Measurements from ENCODE around the gene ARHGEF4.
A peak's percentile ranks its signal among the peaks of the same experiment; 100 is the strongest.
"Not testable (repeated sequence)": the region's sequence is repeated elsewhere in the genome, so short reads cannot be mapped to it uniquely, and the experiment has no call there.

The ARHGEF4 gene

DNA sequence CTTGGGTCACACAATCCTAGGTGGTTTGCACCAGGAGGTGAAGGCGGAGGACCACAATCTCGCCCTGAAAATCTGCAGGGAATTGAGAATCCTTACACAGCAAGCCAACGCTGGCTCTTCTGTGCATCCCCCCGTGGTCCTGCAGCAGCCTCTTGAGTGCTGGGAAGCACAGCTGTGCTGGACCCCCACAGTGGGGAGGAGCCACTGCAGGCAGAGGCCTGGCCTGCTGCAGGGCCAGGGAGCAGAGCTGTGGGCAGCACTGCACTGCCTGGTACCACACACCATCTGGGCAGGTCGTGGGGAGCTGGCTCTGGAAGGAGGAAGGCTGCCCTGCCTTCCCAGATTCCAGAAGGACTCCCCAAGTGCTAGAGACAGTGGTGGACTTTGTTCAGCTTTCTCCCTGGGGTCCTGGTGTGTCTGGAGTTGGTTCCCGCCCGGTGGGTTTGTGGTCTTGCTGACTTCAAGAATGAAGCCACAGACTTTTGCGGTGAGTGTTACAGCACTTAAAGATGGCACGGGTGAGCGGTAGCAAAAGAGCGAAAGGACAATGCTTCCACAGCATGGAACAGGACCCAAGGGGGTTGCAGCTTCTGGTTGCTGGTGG, 150.3 kb downstream of the ARHGEF4 start:
- no peak for DNase-seq

DNA sequence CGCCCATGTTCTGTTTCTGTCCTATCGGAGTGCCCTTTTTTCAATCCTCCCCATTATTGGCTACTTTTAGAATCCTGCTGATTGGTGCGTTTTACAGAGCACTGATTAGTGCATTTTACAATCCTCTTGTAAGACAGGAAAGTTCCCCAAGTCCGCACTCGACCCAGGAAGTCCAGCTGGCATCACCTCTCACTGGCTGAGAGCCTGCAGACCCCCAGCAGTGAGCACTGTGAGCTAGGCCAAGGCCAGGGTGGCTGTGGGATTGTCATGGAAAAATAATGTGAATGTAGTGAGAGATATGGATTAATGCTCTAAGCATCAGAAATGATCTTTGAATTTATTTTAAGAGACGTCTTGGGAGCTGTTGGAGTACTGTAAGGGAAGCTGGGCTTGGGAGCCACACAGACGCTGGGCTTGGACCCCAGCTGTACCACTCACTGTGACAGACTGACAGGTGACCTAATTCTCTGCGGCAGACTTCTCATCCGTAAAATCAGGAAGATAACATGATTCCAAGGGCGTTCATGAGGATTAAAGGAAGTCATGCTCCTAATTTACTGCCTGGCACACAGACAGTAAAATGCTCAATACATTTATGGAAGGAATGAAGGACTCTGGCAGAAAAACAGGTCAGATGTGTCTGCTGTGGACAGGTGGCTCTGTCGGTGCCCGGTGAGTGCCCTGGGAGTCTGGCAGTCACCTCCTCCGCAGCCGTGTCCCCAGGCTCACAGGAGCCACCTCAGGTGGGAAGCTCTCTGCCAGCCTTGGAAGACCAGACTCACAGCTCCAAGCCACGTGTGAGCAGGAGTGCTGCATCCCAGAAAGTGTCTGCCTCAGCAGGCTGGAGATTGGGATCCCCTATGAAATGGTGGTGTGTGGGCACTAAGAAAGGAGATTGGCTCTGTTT, 151.1 kb downstream of the ARHGEF4 start:
- DNase-seq, result no peak

DNA sequence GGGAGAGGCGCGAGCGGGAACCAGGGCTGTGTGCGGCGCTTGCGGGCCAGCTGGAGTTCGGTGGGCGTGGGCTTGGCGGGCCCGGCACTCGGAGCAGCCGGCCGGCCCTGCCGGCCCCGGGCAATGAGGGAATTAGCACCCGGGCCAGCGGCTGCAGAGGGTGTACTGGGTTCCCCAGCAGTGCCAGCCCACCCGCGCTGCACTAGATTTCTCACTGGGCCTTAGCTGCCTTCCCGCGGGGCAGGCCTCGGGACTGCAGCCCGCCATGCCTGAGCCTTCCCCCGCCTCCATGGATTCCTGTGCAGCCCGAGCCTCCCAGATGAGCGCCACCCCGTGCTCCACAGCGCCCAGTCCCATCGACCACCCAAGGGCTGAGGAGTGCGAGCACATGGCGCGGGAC, 154.7 kb downstream of the ARHGEF4 start:
- not testable (repeated sequence) for DNase-seq

DNA sequence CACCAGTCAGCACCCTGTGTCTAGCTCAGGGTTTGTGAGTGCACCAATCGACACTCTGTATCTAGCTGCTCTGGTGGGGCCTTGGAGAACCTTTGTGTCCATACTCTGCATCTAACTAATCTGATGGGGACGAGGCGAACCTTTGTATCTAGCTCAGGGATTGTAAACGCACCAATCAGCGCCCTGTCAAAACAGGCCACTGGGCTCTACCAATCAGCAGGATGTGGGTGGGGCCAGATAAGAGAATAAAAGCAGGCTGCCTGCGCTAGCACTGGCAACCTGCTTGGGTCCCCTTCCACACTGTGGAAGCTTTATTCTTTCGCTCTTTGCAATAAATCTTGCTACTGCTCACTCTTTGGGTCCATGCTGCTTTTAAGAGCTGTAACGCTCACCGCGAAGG, 155.3 kb downstream of the ARHGEF4 start:
- not testable (repeated sequence) for DNase-seq

DNA sequence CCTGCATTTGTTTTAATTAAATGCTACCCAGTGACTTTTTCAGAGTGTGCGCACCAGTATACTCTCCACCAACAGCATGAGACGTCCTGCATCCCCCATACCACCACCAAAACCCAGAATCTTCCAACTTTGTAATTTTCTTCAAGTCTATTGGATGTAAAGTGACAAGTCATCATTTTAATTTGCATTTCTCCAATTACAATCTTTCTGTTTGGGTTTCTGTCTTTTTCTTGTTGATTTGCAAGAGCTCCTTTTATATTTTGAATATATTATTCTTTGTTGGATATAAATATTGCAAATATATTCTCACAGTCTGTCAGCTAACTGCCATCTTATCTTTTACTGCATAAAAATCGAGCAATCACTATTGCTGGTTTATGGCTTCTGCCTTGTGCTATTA, 160.0 kb downstream of the ARHGEF4 start:
- DNase-seq, result no peak

DNA sequence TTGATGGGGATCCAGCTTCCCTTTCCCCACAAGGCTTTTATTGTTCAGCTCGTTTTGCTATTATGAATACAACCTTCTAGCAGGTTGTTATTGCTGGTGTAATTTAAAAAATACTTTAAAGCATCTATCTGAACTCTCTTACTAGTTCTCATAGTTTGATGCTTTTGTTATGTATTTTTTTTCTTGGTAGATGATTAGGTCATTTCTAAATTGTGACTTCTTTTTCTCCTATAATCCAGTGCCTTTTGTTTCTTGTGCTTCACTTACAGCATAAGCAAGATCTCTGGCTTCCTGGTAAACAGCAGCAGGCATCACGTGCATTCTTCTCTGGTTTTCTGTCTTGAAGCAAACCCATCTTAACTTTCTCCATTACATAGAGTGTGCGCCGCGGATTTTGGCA, 160.5 kb downstream of the ARHGEF4 start:
- no peak for DNase-seq

DNA sequence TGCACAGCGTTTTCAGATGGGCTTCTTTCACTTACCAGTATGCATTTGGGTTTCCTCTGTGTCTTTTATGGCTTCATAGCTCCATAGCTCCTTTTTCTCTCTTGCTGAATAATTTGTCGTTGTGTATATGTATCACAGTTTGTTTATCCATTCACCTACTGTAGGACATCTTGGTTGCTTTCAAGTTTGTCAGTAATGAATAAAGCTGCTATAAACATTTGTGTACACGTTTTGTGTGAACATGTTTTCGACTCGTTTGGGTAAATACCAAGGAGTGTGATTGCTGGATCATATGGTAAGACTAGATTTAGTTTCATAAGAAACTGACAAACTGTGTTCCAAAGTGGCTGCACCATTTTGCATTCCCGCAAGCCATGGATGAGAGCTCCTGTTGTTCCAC, 161.8 kb downstream of the ARHGEF4 start:
- DNase-seq, result no peak

DNA sequence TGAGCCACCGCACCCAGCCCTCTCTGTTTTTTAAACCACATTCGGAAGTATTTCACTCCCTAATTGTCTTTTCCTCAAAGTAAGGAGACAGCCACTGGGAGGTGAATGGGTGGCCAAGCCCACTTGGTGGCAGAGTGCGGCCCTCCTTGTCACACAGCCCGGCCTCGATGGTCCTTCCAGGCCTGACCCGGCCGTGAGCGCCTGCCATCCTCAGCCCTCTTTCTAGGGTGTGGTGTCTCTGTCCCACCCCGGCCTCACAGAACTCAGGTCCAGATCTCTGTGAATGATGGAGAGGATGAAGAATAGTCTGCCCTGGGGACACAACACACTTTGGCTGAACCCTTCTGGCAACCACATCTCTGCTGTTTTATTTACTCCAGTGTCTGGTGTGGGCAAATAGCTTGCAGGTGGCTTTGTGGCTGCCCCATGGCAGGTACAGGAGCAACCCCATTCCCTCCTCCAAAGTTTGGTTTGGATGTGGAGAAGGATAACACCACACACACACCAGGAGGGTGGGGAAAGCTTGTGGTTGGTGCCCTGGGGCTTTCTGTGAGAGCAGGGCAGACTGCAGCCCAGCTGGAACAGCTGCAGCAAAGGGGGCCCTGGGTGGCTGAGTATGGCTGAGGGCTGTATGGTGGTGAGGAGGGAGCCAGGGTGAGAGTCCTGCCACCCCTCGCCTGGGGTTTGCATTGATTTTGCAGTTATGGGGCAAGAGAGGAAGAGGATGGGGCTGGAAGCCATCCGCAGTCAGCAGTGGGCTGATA, 167.9 kb downstream of the ARHGEF4 start:
- no peak for DNase-seq

DNA sequence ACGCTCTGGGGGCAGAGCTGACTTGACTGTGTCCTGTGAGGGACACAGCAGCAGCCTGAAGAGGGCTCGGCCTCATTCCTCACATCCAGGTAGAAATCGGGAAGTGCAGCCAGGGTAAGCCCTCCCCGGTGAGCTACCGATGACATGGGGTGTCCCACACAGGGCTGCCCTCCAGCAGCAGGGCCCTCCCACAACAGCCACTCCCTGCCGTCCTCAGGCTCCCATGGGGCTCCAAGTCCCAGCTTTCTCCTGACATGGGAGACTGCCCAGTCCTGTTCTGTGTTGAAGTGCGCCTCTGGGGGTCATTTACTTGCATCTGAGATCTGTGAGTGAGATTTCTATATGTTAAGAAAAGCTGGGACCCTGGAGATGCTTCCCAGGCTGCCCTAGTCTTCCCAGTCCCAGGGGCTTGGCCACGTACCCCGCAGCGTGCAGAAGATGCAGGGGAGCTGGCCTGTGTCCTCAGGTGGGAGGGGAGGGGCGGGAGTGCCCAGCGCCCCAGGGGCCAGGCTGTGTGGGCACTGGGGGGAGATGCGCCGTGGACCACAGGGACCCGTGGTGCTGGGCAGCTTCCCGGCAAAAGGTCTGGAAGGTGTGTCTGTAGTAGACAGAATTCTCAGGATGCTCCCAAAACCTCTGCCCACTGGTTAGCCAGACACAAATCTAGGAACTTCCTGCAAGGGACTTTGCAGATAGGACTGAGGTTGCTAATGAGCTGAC, 168.7 kb downstream of the ARHGEF4 start:
- no peak for DNase-seq

DNA sequence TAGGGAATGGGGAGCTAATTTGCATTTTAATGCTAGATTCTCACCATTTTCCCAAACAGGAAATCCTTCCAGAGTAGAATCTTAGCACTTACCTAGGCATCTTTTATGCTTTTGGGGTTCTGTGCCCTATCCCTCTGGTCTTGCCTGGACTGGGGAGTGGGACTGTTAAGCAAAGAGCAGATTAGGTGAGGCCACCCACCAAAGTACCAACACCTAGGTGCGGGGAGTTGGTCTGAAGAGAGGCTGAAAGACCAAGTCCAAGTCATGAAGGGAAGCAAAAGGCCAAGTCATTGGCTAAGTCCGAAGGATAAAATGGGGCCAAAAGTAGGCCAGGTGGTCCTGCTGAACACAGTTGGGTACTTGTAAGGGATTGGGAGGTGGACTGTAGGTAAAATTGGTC, 169.8 kb downstream of the ARHGEF4 start:
- DNase-seq, result no peak

DNA sequence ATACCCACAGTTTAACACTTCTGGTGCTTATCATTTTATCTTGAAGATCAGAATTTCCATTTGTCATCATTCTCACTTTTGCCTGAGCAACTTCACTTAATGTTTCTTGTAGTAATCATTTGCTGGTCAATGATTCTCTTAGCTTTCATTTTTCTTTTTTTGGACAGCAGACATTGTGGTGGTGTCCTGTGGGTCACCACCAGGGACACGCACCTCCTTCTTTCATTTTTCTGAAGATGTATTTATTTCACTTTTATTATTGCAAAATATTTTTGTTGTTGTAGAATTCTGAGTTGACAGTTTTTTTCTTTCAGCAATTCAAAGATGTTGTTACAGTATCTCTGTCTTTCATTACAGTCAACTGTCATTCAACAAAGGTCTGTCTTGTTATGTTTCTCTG, 172.3 kb downstream of the ARHGEF4 start:
- no peak for DNase-seq

DNA sequence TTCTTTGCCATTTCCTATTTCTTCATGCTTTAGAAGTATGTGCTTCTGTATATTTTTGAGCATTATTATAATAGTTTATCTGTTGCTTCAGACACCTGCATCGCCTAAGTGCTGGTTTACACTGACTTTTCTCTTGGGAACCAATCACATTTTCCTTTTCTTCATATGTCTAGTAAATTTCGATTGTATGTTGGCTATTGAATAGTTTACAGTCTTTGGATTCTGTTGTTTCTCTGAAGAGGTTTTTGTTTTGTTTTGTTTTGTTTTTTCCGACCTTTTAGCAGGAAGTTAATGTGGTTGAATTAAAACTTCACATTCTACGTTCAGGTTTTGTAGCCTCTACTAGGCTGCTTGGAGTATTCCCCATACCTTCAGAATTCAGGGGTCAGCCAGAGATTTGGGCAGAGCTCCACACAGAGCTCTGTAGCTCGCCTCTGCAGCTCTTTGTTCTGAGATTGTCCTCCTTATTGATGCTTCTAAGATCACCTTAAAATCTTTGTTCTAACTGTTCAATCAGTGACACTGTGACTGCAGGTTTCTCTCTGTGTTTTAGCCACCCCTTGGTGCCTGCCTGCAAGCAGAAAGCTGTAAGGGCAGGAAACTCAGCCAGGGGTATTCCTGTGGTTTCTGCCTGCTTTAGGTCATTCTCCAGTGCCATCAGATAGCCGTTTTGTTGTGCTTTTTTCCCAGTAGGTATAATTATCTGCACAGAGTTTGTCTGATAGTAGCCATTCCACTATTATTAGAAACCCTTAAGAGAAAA, 173.2 kb downstream of the ARHGEF4 start:
- no peak for DNase-seq

DNA sequence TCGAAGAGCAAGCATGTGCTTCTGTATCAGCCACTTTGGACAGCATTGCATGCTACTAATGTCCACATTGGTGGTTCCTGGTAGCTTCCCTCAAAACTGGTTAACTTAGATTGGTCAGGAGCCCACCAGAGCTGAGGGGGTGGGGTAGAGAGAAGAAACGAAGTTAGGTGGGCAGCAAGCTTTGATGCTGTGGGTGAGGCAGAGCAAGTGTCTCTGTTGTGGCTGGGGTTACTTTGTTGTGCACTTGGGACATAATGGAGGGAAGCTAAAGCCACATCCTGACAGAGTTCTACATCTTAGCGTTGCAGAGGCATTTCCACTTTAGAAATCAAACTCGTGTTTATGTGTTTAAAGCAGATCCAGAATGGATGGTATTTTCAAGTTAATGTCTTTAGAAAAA, 173.9 kb downstream of the ARHGEF4 start:
- DNase-seq, result no peak

DNA sequence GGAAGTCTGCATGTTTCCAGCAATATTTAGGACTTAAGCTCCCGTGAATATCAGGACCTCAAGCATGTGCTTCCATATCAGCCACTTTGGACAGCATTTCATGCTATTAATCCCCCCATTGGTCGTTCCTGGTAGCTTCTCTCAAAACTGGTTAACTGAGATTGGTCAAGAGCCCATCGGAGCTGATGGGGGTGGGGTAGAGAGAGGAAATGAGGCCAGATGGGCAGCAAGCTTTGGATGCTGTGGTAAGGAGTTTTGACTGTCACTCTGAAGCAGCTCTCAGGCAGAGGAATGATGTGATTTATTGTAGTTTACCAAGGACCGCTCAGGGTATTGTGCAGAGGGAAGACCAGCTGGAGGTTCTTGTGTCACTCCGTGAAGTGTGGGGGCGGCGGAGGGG, 174.8 kb downstream of the ARHGEF4 start:
- no peak for DNase-seq

DNA sequence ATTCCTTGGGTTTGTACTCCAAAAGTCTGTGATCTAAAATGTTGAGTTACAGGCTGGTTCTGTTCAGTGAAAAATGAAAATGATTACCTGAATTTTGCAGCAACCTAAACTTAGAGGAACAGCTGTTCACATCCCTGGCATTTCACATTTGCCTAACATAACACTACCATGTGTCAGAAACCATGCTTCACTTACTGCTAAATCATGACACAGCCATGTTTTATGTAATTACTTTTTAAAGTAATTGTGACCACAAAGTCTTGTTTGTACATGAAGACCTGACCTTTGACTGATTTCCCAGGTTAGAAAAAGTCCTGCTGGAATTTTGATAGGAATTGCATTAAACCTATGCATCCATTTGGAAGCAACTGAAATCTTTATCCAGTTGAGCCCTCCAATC, 177.4 kb downstream of the ARHGEF4 start:
- DNase-seq, result no peak

DNA sequence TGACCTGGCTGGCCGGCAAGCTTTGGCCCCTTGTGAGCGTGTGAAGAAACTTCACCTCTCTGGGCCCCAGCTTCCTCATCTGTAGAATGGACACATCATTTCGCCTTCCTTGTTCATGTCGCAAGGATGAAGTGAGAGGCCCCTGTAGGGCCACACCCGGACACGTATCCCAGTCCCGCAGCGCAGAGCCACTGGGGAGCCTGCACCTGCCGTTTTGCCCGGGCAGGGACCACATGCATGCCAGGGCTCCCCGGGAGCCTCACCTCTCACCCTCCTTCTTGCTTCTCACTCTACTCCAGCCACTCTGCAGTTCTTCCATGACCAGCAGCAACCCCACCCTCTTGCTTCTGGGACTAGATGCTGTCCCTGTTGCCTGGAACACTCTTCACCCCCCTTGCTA, 179.1 kb downstream of the ARHGEF4 start:
- no peak for DNase-seq

DNA sequence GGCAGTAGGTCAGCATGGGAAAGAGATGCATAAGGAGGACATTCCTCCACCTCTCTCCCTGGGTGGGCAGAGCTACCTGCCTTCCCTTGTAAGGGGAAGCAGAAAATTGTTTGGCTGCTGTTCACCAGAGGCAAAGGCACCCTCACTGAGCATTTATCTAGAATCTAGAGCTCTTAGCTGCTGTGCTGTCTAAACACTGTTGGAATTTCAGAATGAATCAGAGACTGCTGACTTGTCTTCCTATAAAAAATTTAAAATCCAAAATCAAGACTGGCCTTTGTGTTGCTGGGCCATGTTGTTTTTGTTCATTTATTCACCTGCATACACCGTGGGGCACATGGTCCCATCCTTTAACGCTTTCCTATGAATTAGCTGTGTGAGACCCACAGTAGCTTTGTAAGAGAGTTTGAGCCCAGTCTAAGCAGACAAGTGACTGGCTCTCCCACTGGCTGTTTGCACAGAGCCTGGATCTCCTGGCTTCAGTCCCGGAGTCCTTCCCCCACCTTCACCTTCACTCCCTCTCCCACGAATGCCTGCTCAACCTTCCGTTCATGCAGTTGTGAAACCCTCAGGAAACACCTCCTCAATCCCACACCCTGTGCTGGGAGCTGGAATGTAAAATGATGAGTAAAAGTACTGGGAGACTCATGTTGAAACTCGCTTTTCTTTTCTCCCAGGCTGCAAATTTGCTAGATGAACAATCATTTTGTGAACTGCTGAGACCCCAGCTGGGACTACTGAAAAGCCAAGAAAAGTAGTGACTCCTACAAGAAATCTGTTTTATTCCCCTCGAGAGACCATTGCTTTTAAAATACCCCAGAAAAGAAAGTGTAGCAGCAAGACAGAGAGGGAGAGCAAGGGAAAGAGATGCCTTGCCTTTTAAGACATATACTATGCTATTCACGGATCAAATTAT, 180.4 kb downstream of the ARHGEF4 start:
- peak; percentile 21 for DNase-seq

DNA sequence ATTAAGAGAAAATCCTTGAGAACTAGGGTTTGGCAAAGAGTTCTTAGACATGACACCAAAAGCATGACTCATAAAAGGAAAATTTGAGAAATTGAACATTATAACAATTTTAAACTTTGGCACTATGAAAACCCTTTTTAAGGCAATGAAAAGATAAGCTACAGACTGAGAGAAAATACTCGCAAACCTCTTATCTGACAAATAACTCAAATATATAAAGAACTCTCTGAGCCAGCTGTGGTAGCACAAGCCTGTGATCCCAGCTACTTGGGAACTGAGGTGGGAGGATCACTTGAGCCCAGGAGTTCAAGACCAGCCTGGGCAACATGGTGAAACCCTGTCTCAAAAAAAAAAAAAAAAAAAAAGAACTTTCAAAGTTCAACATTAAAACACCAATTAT, 186.0 kb downstream of the ARHGEF4 start:
- no peak for DNase-seq

DNA sequence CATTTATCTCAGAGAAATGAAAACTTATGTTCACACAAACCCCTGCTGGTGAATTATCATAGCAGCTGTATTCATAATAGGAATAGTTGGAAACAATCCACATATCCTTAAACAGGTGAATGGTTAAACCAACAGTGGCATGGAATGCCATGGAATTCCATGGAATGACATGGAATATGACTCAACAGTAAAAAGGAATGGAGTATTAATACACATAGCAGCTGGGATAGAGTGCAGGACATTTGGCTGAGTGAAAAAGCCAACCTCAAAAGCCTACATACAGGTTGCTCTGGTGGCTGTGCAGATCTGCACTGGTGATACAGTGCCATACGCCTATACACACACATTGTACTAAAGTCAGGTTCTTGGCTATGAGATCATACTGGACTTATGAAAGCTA, 187.0 kb downstream of the ARHGEF4 start:
- DNase-seq, result no peak

DNA sequence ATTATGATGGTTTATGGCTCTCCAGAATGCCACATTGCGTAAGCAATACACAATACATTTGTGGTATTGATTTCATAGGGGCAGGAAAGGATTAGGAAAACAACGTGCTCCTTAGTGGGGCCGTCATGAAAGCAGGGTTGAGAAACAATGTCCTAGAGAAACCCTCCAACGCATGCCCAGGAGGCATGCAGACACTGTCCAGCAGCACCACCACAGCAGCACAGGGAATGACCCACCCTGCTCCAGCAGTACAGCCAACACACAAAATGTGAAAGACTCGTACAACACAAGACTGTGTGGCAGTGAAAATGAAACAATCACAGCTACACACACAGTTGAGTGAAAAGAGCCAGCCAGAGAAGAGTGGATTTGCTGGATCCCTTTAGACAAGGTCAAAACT, 190.2 kb downstream of the ARHGEF4 start:
- no peak for DNase-seq
